K562 (cell line): ENCODE measurements around the gene NLGN4Y.

Experiments used
- CEBPB ChIP-seq: fragments of 450-650 bp; IDR thresholded peaks from 2 replicates; pipeline ENCODE4 v1.6.1; 2016; ENCODE audit warnings: missing genetic modification characterization, missing compliant biosample characterization
- CTBP1 ChIP-seq: fragments of 450-650 bp; IDR thresholded peaks from 2 replicates; pipeline ENCODE4 v1.6.1; 2016; ENCODE audit warnings: borderline replicate concordance
- ESRRB ChIP-seq: fragments of 250-450 bp; sonication (Bioruptor Pico); IDR thresholded peaks from 2 replicates; pipeline ENCODE4 v1.5.0; 2020; ENCODE audit warnings: mild to moderate bottlenecking, moderate library complexity, borderline replicate concordance
- EZH2 ChIP-seq: IDR thresholded peaks from 2 replicates; pipeline ENCODE4 v1.6.1; 2012; ENCODE audit warnings: low read depth, mild to moderate bottlenecking, inconsistent platforms, low read length, borderline replicate concordance
- GATA2 ChIP-seq: sonication (generic); formaldehyde crosslinking; IDR thresholded peaks from 2 replicates; pipeline ENCODE4 v1.4.0; 2020; ENCODE audit warnings: mild to moderate bottlenecking, missing genetic modification reagents
- HNRNPUL1 ChIP-seq: fragments of 200-400 bp; formaldehyde crosslinking; IDR thresholded peaks from 2 replicates; pipeline ENCODE4 v1.6.1; 2017; ENCODE audit warnings: low read length
- POLR2AphosphoS5 ChIP-seq: IDR thresholded peaks from 2 replicates; pipeline ENCODE4 v1.6.1; 2011; ENCODE audit warnings: mild to moderate bottlenecking, low read depth, low read length, moderate library complexity; ENCODE audit not compliant: control insufficient read depth, insufficient read depth
- TAF1 ChIP-seq: IDR thresholded peaks from 2 replicates; pipeline ENCODE4 v1.6.1; 2011; ENCODE audit warnings: mild to moderate bottlenecking, low read length, moderate library complexity; ENCODE audit not compliant: insufficient read depth, control insufficient read depth, severe bottlenecking; ENCODE audit errors: extremely low read depth
- TAF7 ChIP-seq: fragments of 450-650 bp; IDR thresholded peaks from 2 replicates; pipeline ENCODE4 v1.6.1; 2016; ENCODE audit warnings: missing genetic modification characterization, missing compliant biosample characterization
- ZNF165 ChIP-seq: fragments of 250-450 bp; sonication (Bioruptor Pico); IDR thresholded peaks from 2 replicates; pipeline ENCODE4 v1.4.0; 2020; ENCODE audit warnings: borderline replicate concordance
- ZNF431 ChIP-seq: sonication (generic); formaldehyde crosslinking; IDR thresholded peaks from 2 replicates; pipeline ENCODE4 v1.8.0; 2022; ENCODE audit warnings: mild to moderate bottlenecking, missing genetic modification reagents
- ZNF778 ChIP-seq: fragments of 450-650 bp; formaldehyde crosslinking; IDR thresholded peaks from 2 replicates; pipeline ENCODE4 v1.4.0; 2020; ENCODE audit warnings: mild to moderate bottlenecking, moderate library complexity
- TF ChIP-seq, protein P1 (sequence below), 2 experiments: fragments of 450-650 bp; IDR thresholded peaks; 2 replicates each; pipeline ENCODE4 v1.6.1; 2016

DNA sequence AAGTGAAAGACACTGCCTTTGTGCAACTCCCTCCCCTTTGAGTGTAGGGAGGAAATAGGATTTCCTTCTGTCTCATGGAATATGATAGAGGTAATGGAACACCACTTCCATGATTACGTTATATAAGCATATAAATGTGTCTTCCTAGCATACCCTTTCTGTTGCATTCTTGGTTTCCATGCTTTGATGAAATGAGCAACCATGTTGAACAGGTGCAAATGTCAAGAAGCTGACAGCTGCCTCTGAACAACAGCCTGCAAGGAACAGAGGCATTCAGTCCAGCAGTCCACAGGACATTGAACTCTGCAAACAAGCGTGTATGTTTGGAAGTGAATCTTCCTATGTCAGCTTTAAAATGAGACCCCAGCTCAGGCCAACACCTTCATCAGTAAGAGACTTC, 117.5 kb downstream of the NLGN4Y start:
- TF ChIP-seq ZNF778 (CRISPR knock-in tag) (no peak), ESRRB (CRISPR knock-in tag) (no peak), POLR2AphosphoS5 (no peak), HNRNPUL1 (no peak), ZNF165 (CRISPR knock-in tag) (no peak), EZH2 (no peak), CEBPB (no peak), TAF7 (tag) (no peak), CTBP1 (no peak), GATA2 (CRISPR knock-in tag) (no peak), TAF1 (no peak), ZNF431 (CRISPR knock-in tag) (no peak)
- TF ChIP-seq, protein P1, sequence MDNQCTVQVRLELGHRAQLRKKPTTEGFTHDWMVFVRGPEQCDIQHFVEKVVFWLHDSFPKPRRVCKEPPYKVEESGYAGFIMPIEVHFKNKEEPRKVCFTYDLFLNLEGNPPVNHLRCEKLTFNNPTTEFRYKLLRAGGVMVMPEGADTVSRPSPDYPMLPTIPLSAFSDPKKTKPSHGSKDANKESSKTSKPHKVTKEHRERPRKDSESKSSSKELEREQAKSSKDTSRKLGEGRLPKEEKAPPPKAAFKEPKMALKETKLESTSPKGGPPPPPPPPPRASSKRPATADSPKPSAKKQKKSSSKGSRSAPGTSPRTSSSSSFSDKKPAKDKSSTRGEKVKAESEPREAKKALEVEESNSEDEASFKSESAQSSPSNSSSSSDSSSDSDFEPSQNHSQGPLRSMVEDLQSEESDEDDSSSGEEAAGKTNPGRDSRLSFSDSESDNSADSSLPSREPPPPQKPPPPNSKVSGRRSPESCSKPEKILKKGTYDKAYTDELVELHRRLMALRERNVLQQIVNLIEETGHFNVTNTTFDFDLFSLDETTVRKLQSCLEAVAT (IDR thresholded peaks at IDR 0.05), result no peak
